ENCODE measurements around the gene TEDC1.

DNA sequence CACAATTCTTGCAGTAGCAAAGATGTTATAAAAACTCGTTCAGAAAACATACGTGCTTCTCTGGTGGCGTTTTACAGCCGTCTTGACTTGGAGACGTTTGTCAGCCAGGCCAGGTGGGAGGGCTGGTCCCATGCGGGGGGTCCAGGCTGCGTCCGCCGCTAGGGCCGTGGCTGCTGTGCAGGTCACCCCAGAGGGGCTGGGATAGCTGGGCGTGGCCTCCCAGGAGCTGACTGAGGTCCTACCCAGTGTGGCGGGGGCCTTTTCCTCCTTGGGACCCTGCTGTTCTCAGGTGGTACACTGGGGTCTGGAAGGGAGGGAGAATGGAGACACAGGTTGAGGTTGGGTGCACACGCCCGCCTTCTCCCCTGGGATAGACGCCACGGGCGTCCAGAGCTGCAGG, 46.2 kb upstream of the TEDC1 start:
- TF ChIP-seq, protein P1, sequence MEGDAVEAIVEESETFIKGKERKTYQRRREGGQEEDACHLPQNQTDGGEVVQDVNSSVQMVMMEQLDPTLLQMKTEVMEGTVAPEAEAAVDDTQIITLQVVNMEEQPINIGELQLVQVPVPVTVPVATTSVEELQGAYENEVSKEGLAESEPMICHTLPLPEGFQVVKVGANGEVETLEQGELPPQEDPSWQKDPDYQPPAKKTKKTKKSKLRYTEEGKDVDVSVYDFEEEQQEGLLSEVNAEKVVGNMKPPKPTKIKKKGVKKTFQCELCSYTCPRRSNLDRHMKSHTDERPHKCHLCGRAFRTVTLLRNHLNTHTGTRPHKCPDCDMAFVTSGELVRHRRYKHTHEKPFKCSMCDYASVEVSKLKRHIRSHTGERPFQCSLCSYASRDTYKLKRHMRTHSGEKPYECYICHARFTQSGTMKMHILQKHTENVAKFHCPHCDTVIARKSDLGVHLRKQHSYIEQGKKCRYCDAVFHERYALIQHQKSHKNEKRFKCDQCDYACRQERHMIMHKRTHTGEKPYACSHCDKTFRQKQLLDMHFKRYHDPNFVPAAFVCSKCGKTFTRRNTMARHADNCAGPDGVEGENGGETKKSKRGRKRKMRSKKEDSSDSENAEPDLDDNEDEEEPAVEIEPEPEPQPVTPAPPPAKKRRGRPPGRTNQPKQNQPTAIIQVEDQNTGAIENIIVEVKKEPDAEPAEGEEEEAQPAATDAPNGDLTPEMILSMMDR (conservative IDR thresholded peaks at IDR 0.05; ENCODE audit: low read depth, low read length) = no peak
- no peak for TF ChIP-seq EZH2 (IDR thresholded peaks at IDR 0.05; ENCODE audit: borderline replicate concordance, low read depth, low read length, poor library complexity, severe bottlenecking)
